Activated T-cell treated with anti-CD3 and anti-CD28 coated beads, Interleukin-2, amount 50 U/mL, for 72 hours (primary cell): Measurements from ENCODE around the gene HEATR5A. TPM values are rescaled to one million over a fixed set of nuclear protein-coding genes. Genes with fewer than 3 reads are reported as not detected.
A peak's percentile ranks its signal among the peaks of the same experiment; 100 is the strongest.
"Not testable (repeated sequence)": the region's sequence is repeated elsewhere in the genome, so short reads cannot be mapped to it uniquely, and the experiment has no call there.

Source experiments
- ATAC-seq, 2 donors: fragments of 150-1000 bp; cut with Tn5 transposase; replicated peaks in 1 of 2; 2 replicates each; pipeline ENCODE4 v1.10.0; 2021; ENCODE audit warnings: moderate library complexity in 2 of 2, mild to moderate bottlenecking in 1 of 2
- DNase-seq, 2 donors: peaks; one replicate each; pipeline ENCODE4 v3.0.0; 2021 to 2022; ENCODE audit warnings: mixed read lengths in 1 of 2
- H3K27ac Mint-ChIP-seq: one replicate; pipeline ENCODE4 v1.8.0; 2022; ENCODE audit warnings: mild to moderate bottlenecking, moderate library complexity, mixed read lengths
- H3K27me3 Mint-ChIP-seq: one replicate; pipeline ENCODE4 v1.8.0; 2022; ENCODE audit warnings: low read depth, mixed read lengths
- H3K36me3 Mint-ChIP-seq, 2 donors: one replicate each; pipeline ENCODE4 v1.8.0; 2022; ENCODE audit warnings: mixed read lengths in 2 of 2, mild to moderate bottlenecking in 1 of 2; ENCODE audit not compliant: insufficient read depth in 2 of 2
- H3K4me1 Mint-ChIP-seq: one replicate; pipeline ENCODE4 v1.8.0; 2022; ENCODE audit warnings: low read depth, mixed read lengths
- H3K4me3 Mint-ChIP-seq, 2 donors: one replicate each; pipeline ENCODE4 v1.8.0; 2022; ENCODE audit warnings: mild to moderate bottlenecking in 2 of 2, mixed read lengths in 2 of 2, moderate library complexity in 2 of 2
- H3K9me3 Mint-ChIP-seq, 2 donors: one replicate each; pipeline ENCODE4 v1.8.0; 2022; ENCODE audit warnings: mixed read lengths in 2 of 2
- total RNA-seq, 2 donors: library from RNA; stranded (reverse); gene quantifications; one replicate each; pipeline ENCODE4 v1.2.3, GENCODE V29; 2022

Gene HEATR5A
- total RNA-seq, 2 donors from 2014 or later: 11.4 to 13.3 TPM

DNA sequence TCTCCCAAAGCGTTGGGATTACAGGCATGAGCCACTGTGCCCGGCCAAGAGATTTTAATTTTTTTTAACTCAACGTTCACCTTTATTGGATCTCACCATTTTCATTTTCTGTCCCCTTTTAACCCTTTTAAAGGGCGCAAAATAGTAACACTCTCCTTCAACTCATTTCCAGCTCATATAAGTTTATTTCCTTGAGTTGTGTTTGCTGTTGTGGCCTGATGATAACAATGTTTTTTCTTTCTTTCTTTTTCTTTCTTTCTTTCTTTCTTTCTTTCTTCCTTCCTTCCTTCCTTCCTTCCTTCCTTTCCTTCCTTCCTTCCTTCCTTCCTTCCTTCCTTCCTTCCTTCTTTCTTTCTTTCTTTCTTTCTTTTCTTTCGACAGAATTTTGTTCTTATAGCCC is 143.9 kb downstream of the HEATR5A start:
- H3K27me3 Mint-ChIP-seq, H3K4me3 Mint-ChIP-seq, H3K27ac Mint-ChIP-seq, ATAC-seq, H3K9me3 Mint-ChIP-seq, DNase-seq: not testable (repeated sequence)
- Mint-ChIP-seq H3K36me3 (peaks cover 9 to 18% of the 10 kb centered on the region in 2 donors), H3K4me1 (peaks cover 19% of the 10 kb centered on the region)

DNA sequence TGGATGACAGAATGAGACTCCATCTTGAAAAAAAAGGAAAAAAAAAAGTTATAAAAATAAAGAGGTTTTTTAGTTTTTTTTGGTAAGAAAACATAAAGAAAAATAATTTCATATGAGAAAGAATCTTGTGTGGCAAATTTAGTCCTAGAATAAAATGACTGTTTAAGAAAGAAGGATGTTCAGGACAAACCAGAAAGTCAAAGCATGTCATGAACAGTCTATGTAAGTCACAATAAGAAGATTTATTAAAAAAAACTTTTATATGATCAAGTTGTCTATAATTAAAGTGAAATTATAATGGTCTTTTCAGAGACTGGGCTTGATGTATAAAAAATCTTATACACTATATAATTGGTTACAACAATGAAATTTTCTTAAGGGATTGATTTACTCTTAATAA is 144.6 kb downstream of the HEATR5A start:
- no peak for DNase-seq
- Mint-ChIP-seq H3K27me3 (no peaks in the 10 kb centered on the region), H3K9me3 (peaks cover 0 to 3% of the 10 kb centered on the region in 2 donors), H3K36me3 (peaks cover 9 to 18% of the 10 kb centered on the region in 2 donors), H3K4me1 (peaks cover 19% of the 10 kb centered on the region), H3K4me3 (no peak overlapping the region), H3K27ac (no peak overlapping the region)
- ATAC-seq: no peak

DNA sequence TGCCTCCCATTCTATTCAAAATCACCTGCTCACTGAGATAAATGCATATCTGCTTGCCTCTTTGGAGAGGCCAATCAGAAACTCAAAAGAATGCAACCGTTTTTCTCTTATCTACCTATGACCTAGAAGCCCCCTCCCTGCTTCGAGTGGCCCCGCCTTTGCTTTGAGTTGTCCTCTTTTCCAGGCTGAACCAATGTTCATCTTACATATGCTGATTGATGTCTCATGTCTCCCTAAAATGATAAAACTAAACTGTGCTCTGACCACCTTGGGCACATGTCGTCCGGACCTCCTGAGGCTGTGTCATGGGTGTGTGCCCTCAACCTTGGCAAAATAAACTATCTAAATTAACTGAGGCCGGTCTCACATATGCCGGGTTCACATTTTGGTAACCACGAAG is 148.7 kb downstream of the HEATR5A start:
- Mint-ChIP-seq H3K9me3 (peaks cover 0 to 5% of the 10 kb centered on the region in 2 donors), H3K27me3 (no peaks in the 10 kb centered on the region), H3K27ac (no peak overlapping the region), H3K4me3 (no peak overlapping the region), H3K4me1 (peaks cover 19% of the 10 kb centered on the region), H3K36me3 (peaks cover 5 to 11% of the 10 kb centered on the region in 2 donors)
- no peak for DNase-seq
- no peak for ATAC-seq

DNA sequence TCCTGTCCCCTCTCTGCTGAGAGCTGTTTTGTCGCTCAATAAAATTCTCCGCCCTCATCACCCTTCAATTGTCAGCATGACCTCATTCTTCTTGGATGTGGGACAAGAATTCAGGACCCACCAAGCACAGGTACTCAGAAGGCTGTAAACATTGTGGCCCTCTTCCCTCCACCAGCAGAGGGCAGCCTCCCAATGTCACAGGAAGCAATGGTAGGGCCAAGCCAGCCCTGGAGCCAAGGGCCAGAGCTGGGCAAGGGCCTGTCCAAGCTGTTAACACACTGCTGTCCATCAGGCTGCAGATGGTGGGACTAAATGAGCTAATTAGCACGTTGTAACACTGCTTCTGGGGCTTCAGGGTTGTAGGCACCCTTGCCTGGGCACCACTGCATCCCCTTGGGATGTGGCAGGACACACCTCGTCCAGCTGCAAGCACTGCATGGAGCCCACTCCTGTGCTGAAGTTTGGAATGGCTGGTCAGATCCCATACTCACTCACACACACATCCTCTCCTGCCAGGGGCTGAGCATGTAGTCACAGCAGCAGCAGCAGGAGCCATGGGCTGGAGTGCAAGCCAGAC is 150.1 kb downstream of the HEATR5A start:
- peaks cover 2 to 7% of the 10 kb centered on the region in 2 donors for H3K36me3 Mint-ChIP-seq
- peak; percentile 11 to 24 for DNase-seq

DNA sequence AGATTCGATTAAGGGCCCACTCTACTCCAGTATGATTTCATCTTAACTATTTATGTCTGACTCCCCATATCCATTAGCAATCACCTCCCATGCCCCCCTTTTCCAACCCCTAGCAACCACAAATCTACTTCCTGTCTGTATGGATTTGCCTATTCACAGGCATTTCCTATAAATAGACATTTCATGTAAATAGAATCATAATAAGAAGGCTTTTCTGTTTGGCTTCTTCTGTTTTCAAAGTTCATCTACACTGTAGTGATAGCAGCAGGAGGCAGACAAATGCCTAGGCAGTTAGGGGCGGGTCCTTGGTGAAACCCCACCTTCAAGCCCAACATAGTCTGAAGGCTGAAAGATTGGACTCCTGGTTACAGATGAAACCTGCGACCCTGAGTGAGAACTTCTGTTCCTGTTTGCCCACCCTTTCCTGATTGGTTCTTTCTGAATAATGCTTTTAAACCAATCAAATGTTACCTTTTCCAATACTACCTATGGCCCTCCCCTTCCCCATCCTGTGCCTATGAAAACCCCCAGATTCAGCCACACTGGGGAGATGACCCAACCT is 150.6 kb downstream of the HEATR5A start:
- H3K4me3 Mint-ChIP-seq: no peak overlapping the region
- H3K36me3 Mint-ChIP-seq: peaks cover 2% of the 10 kb centered on the region in 2 donors
- H3K4me1 Mint-ChIP-seq: peaks cover 19% of the 10 kb centered on the region
- DNase-seq: no peak
- no peaks in the 10 kb centered on the region for H3K27me3 Mint-ChIP-seq
- no peak for ATAC-seq
- peaks cover 0 to 2% of the 10 kb centered on the region in 2 donors for H3K9me3 Mint-ChIP-seq
- H3K27ac Mint-ChIP-seq: no peak overlapping the region

More for the DNA sequence above, 150.1 kb downstream of the HEATR5A start:
- no peak for ATAC-seq
- Mint-ChIP-seq H3K4me1 (peaks cover 19% of the 10 kb centered on the region), H3K27me3 (no peaks in the 10 kb centered on the region), H3K4me3 (no peak overlapping the region), H3K27ac (no peak overlapping the region), H3K9me3 (peaks cover 0 to 2% of the 10 kb centered on the region in 2 donors)

DNA sequence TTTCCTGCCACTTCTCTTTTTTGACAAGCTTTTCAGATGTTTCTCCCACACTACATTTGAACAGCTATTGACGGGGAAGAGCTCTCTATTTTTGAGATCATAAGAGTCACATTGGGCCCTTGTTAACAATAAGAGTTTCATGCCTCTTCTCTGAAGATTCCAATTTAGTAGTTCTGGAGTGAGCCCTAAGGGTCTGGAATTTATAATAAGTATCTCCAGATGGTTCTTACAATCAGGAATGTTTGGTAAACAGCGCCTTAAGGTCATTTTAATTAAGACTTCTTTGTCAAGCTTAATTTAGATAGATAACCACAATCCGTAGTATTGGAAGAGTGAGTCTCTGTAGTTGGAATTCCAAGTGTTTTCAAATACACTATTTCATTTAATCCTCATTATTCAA is 152.1 kb downstream of the HEATR5A start:
- Mint-ChIP-seq H3K27me3 (no peaks in the 10 kb centered on the region), H3K27ac (no peak overlapping the region), H3K4me1 (peaks cover 14% of the 10 kb centered on the region), H3K9me3 (peaks cover 0 to 2% of the 10 kb centered on the region in 2 donors), H3K4me3 (no peak overlapping the region), H3K36me3 (no peaks in the 10 kb centered on the region)
- no peak for ATAC-seq
- DNase-seq: no peak

DNA sequence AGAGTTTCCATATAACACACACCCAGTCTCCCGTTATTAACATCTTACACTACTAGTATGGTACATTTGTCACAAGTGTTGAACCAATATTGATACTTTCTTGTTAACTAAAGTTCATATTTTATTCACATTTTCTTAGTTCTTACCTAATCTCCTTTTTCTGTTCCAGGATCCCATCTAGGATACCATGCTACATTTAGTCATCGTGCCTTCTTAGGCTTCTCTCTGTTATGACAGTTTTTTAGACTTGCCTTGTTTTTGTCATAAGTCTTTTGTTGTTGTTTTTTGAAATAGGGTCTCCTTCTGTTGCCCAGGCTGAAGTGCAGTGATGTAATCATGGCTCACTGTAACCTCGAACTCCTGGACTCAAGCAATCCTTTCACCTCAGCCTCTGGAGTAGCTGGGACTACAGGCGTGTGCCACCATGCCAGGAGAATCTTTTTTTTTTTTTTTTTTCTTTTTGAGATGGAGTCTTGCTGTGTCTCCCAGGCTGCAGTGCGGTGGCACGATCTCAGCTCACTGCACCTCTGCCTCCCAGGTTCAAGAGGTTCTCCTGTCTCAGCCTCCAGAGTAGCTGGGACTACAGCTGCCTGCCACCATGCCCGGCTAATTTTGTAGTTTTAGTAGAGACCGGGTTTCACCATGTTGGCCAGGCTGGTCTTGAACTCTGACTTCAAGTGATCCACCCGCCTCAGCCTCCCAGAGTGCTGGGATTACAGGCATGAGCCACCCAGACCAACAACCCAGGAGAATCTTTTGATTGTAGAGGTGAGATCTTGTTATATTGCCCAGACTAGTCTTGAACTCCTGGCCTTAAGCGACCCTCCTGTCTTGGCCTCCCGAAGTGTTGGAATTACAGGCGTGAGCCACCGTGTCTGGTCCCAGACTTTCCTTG is 153.7 kb downstream of the HEATR5A start:
- no peaks in the 10 kb centered on the region for H3K27me3 Mint-ChIP-seq

DNA sequence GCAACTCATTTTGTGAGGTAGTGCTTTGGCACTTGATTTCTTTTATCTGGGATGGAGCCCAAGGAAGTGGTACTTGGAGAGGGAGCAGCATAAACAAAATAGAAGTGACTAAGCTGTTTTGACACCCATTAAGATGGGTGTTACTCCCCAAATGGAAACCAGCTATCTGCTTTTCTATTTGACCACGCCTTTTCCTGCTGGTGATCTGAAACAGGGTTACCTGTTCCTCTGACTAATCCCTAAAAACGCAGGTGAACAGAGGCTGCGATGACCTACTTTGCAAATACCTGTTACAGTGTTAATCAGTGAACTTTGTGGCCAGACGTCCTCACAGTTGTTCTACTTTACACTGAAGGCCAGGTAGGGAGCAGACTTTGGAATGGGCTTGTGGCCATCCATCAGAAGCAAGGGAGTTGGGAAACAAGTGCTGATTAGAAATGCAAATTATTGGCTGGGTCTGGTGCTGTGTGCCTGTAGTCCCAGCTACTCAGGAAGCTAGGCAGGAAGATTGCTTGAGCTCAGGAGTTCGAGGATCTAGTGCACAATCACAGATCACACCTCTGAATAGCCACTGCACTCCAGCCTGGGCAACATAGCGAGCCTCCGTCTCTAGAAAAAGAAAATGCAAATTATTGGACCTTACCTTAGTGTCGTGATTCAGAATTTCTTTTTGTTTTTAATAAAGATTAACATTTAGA is 154.5 kb downstream of the HEATR5A start:
- Mint-ChIP-seq H3K27ac (no peak overlapping the region), H3K36me3 (no peaks in the 10 kb centered on the region), H3K4me1 (peaks cover 6% of the 10 kb centered on the region), H3K9me3 (peaks cover 0 to 2% of the 10 kb centered on the region in 2 donors), H3K27me3 (no peaks in the 10 kb centered on the region), H3K4me3 (no peak overlapping the region)
- DNase-seq (no peak), ATAC-seq (no peak)

More for the DNA sequence above, 153.7 kb downstream of the HEATR5A start:
- DNase-seq (no peak), ATAC-seq (no peak)
- H3K36me3 Mint-ChIP-seq: no peaks in the 10 kb centered on the region
- peak overlapping the region; percentile 40 for H3K27ac Mint-ChIP-seq
- H3K4me3 Mint-ChIP-seq: no peak overlapping the region
- peaks cover 6% of the 10 kb centered on the region for H3K4me1 Mint-ChIP-seq
- H3K9me3 Mint-ChIP-seq: peaks cover 0 to 2% of the 10 kb centered on the region in 2 donors

DNA sequence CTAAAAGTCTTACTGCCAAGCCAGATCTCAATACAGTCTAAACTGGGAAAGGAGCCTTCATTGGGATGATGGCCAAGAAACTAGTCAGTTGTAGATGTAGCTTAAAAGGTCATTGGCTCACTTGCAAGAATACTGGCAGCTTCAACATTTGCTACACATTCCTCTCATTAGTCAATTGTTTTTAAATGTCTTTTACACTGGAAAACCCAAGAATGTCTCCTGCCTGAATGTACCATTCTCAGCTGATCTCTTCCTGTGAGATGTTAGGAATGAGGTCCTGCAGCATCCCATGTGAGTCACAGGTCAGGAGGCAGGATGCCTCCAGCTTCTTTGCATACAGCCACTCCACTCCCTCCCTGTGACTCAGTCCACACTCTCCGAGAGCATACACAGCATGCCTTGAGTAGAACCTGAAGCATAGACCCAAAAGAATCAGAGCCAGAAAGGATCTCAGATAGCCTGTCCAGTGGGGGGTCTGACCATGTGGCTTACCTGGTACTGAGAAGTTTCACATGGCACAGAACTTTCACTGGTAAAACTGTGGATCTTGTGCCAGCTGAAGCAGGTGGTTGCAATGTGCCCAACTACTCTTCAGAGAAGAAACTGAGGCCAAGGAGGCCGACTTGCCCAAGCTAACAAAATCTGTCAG is 156.7 kb downstream of the HEATR5A start:
- Mint-ChIP-seq H3K4me1 (peaks cover 6% of the 10 kb centered on the region), H3K9me3 (no peaks in the 10 kb centered on the region), H3K27ac (no peak overlapping the region), H3K4me3 (no peak overlapping the region), H3K36me3 (no peaks in the 10 kb centered on the region), H3K27me3 (no peaks in the 10 kb centered on the region)
- DNase-seq (no peak), ATAC-seq (no peak)

DNA sequence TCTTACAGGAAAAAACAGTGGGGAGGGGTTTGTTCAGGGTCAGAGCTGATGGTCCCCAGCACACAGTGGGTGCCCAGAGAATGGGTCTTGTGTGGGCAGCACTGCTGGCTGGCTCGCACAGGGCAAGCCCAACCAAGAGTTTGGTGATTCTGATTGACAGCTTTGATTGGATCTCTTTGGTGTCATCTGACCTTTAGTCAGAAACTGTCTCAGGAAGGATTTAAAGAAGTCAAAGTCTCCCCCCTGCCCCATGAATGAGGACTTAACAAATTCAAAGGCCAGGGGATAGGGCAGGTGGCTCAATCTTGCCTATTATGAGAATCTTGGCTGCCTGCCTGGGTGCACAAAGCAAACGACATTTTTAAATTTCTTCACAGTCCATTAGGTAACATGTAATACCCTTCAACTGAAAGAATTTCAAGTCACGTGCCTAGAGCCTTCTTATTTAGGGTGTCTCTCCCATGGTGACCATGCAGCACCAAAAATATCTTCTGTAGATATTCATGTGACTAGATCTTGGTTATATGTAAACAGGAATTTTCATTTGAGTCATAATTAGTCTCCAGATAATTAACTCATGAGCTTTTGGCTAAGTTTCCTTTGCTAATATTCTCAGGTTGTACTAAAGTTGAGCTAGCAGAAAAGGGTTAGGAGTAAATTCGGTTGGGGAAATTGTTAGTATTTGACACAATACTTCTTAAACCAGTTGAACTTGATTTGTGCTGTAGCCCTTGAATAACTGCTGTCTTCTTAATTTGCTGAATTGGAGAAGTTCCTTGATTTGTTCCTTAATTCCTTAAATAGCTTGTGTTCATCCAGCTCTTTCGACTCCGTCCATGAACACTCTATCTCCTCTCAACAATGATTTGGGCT is 158.3 kb downstream of the HEATR5A start:
- H3K4me3 Mint-ChIP-seq: no peak overlapping the region
- DNase-seq (no peak), ATAC-seq (no peak)
- peaks cover 6% of the 10 kb centered on the region for H3K4me1 Mint-ChIP-seq
- no peaks in the 10 kb centered on the region for H3K9me3 Mint-ChIP-seq
- no peaks in the 10 kb centered on the region for H3K27me3 Mint-ChIP-seq
- H3K36me3 Mint-ChIP-seq: no peaks in the 10 kb centered on the region
- H3K27ac Mint-ChIP-seq: no peak overlapping the region

DNA sequence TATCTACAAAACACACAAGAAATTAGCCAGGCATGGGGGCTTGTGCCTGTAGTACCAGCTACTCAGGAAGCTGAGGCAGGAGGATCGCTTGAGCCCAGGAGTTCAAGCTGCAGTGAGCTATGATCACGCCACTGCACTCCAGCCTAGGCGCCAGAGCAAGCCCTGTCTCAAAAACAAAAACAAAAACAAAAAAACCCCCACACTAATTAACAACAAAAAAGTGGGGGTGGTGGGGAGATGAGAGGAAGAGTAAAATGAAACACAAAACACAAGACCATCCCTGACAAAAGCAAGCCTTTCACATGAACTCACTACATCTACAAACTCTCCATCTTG is 158.9 kb downstream of the HEATR5A start:
- Mint-ChIP-seq H3K27me3 (no peaks in the 10 kb centered on the region), H3K4me1 (peaks cover 6% of the 10 kb centered on the region), H3K27ac (no peak overlapping the region), H3K36me3 (no peaks in the 10 kb centered on the region), H3K9me3 (no peaks in the 10 kb centered on the region), H3K4me3 (no peak overlapping the region)
- DNase-seq (no peak), ATAC-seq (no peak)

DNA sequence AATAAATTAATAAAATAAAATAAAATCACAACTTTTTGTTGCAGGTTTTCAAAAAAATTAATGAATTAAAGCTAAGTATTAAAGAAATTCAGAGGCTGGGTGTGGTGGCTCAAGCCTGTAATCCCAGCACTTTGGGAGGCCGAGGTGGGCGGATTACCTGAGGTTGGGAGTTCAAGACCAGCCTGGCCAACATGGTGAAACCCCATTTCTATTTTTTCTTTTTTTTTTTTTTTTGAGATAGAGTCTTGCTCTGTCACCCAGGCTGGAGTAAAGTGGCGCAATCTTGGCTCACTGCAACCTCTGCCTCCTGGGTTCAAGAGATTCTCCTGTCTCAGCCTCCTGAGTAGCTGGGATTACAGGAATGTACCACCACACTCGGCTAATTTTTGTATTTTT is 161.3 kb downstream of the HEATR5A start:
- DNase-seq, H3K27me3 Mint-ChIP-seq, H3K4me1 Mint-ChIP-seq, H3K27ac Mint-ChIP-seq, H3K36me3 Mint-ChIP-seq, H3K9me3 Mint-ChIP-seq, H3K4me3 Mint-ChIP-seq, ATAC-seq: not testable (repeated sequence)
